SU-DHL-6 (cell line): ENCODE measurements around the gene PCK1.

ENCODE experiments used
- CTCF ChIP-seq: fragments of 200-600 bp; sonication (generic); IDR thresholded peaks from one replicate; pipeline ENCODE4 v1.5.1; 2017; ENCODE audit warnings: antibody characterized with exemption, mild to moderate bottlenecking, low read length, moderate library complexity; ENCODE audit not compliant: insufficient read depth, poor library complexity, severe bottlenecking
- EZH2phosphoT487 ChIP-seq: fragments of 200-600 bp; sonication (generic), shearing (Covaris generic); conservative IDR thresholded peaks from 2 replicates; pipeline ENCODE4 v1.6.1; 2018; ENCODE audit warnings: mild to moderate bottlenecking, antibody characterized with exemption, low read length, moderate library complexity, mixed read lengths

GRCh38 chr20:57601211-57601570, 40.3 kb downstream of the PCK1 start:
- no peak for TF ChIP-seq CTCF
- TF ChIP-seq EZH2phosphoT487, result no peak
